ENCODE measurements around the gene PDGFC.

GRCh38 chr4:156754832-156755570 is 216.6 kb downstream of the PDGFC start:
- TF ChIP-seq CTCF (IDR thresholded peaks at IDR 0.05; ENCODE audit: low read length) = no peak
- no peak for TF ChIP-seq EZH2phosphoT487 (IDR thresholded peaks at IDR 0.05; ENCODE audit: low read length)

Measured in MM.1S (cell line).